Type B pancreatic cell (in vitro differentiated cells): ENCODE data around the gene RRM2. TPM values are rescaled to one million over a fixed set of nuclear protein-coding genes. Genes with fewer than 3 reads are reported as not detected.

Source experiments
- DNase-seq: peaks from one replicate; pipeline ENCODE4 v3.0.0; 2021; ENCODE audit warnings: mixed read lengths; ENCODE audit not compliant: unreplicated experiment; ENCODE audit errors: extremely low spot score
- H3K27ac Mint-ChIP-seq: 2 replicates; pipeline ENCODE4 v1.8.0; 2021; ENCODE audit warnings: mild to moderate bottlenecking, mixed read lengths
- H3K27me3 Mint-ChIP-seq: 2 replicates; pipeline ENCODE4 v1.8.0; 2021; ENCODE audit warnings: mixed read lengths
- H3K36me3 Mint-ChIP-seq: 2 replicates; pipeline ENCODE4 v1.8.0; 2021; ENCODE audit warnings: mixed read lengths
- H3K4me1 Mint-ChIP-seq: one replicate; pipeline ENCODE4 v1.8.0; 2021; ENCODE audit warnings: mixed read lengths; ENCODE audit not compliant: unreplicated experiment
- H3K4me3 Mint-ChIP-seq: 2 replicates; pipeline ENCODE4 v1.8.0; 2021; ENCODE audit warnings: mild to moderate bottlenecking, mixed read lengths
- H3K9me3 Mint-ChIP-seq: 2 replicates; pipeline ENCODE4 v1.8.0; 2021; ENCODE audit warnings: mixed read lengths
- CTCF ChIP-seq: fragments of 200-600 bp; sonication (generic); conservative IDR thresholded peaks from 2 replicates; pipeline ENCODE4 v1.5.0; 2021; ENCODE audit warnings: antibody characterized with exemption, mild to moderate bottlenecking
- long read RNA-seq: library from polyadenylated mRNA; unstranded; transcript quantifications from one replicate; pipeline ENCODE4 v2.0.0, GENCODE V29; 2020
- total RNA-seq: library from RNA; stranded (reverse); gene quantifications from 2 replicates; pipeline ENCODE4 v1.2.1, GENCODE V29; 2021; ENCODE audit warnings: low replicate concordance

Gene RRM2
- 50.7 and 109 TPM in 2 replicates for total RNA-seq
- long read RNA-seq, transcript RRM2-202 (10 exons, 3,673 nt): major isoform, 198 of 238 reads
- long read RNA-seq, partial matches to known transcripts: 37 of 238 reads
- long read RNA-seq, other reads (novel, unspliced or antisense): 3 of 238 reads

GRCh38 chr2:10122500-10123280 is at the start of gene RRM2:
RRM2 (plus strand) TSS chr2:10122739; CDS start chr2:10122799, 60 bp downstream.
- peak within 1 kb of the TSS; percentile 99 for H3K4me3 Mint-ChIP-seq
- no peak for TF ChIP-seq CTCF
- H3K27me3 Mint-ChIP-seq: no peaks in the 10 kb centered on the region
- no peaks in the 10 kb centered on the region for H3K9me3 Mint-ChIP-seq
- DNase-seq: peak; percentile 94
- H3K27ac Mint-ChIP-seq: peak within 1 kb of the TSS; percentile 94
- peaks cover 43% of the 10 kb centered on the region for H3K4me1 Mint-ChIP-seq
- H3K36me3 Mint-ChIP-seq: peaks cover 12% of the 10 kb centered on the region

- no peaks in the 10 kb centered on the region for H3K9me3 Mint-ChIP-seq
These were observed 48.8 kb upstream of the RRM2 start for GRCh38 chr2:10073706-10074105.

GRCh38 chr2:10075101-10075500 is 47.4 kb upstream of the RRM2 start:
- no peak overlapping the region for H3K27ac Mint-ChIP-seq
- TF ChIP-seq CTCF: no peak
- no peak for DNase-seq
- H3K27me3 Mint-ChIP-seq: peaks cover 63% of the 10 kb centered on the region
- H3K36me3 Mint-ChIP-seq: no peaks in the 10 kb centered on the region
- peaks cover 14% of the 10 kb centered on the region for H3K4me1 Mint-ChIP-seq
- H3K9me3 Mint-ChIP-seq: no peaks in the 10 kb centered on the region
- no peak overlapping the region for H3K4me3 Mint-ChIP-seq

More at GRCh38 chr2:10073706-10074105, 48.8 kb upstream of the RRM2 start:
- peaks cover 56% of the 10 kb centered on the region for H3K27me3 Mint-ChIP-seq
- peaks cover 7% of the 10 kb centered on the region for H3K4me1 Mint-ChIP-seq
- no peak for DNase-seq
- no peak for TF ChIP-seq CTCF
- no peaks in the 10 kb centered on the region for H3K36me3 Mint-ChIP-seq
- H3K4me3 Mint-ChIP-seq: no peak overlapping the region
- H3K27ac Mint-ChIP-seq: no peak overlapping the region

GRCh38 chr2:10075571-10076209 is 46.8 kb upstream of the RRM2 start:
- Mint-ChIP-seq H3K27ac (no peak overlapping the region), H3K36me3 (no peaks in the 10 kb centered on the region), H3K9me3 (no peaks in the 10 kb centered on the region), H3K27me3 (peaks cover 64% of the 10 kb centered on the region), H3K4me1 (peaks cover 14% of the 10 kb centered on the region), H3K4me3 (no peak overlapping the region)
- no peak for TF ChIP-seq CTCF
- DNase-seq: no peak

DNA sequence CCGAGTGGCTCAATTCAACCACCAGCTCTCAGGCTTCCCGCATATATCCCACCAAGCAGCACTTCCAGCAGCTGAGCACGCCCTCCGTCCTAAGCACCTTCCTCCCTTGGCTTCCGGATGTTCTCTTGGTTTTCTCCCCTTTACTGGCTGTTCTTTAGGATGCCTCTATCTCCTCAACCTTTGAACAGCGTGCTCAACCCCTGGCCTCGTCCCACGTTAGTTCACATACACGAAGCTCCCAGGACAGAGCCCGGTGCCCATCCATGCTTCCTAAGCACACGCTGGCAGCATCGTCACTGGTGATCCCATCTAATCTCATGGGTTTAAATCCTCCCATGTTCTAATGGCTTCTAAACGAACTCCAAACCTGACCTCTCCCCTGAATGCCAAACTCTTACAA is 46.0 kb upstream of the RRM2 start:
- no peak for TF ChIP-seq CTCF
- H3K36me3 Mint-ChIP-seq: no peaks in the 10 kb centered on the region
- no peak overlapping the region for H3K4me3 Mint-ChIP-seq
- H3K27me3 Mint-ChIP-seq: peaks cover 72% of the 10 kb centered on the region
- no peak overlapping the region for H3K27ac Mint-ChIP-seq
- peaks cover 18% of the 10 kb centered on the region for H3K4me1 Mint-ChIP-seq
- no peaks in the 10 kb centered on the region for H3K9me3 Mint-ChIP-seq
- no peak for DNase-seq
